ENCODE data around the gene PDCD10. TPM values are rescaled to one million over a fixed set of nuclear protein-coding genes. Genes with fewer than 3 reads are reported as not detected.

The PDCD10 gene
- total RNA-seq, 4 donors from 2014 or later, result 39.6 to 63.5 (median 48.9) TPM

GRCh38 chr3:167728176-167728575 is 6.5 kb downstream of the PDCD10 start:
- no peak for DNase-seq (ENCODE audit: low spot score in 2 of 2)
- 40 to 48% methylated on average over 3 of the region's 3 CpGs for WGBS, 2 donors

GRCh38 chr3:167723872-167724271 is 10.8 kb downstream of the PDCD10 start:
- intact Hi-C loops (cut with DNase I; ENCODE audit: low total_unique reads), result no loop called here
- TF ChIP-seq POLR2A (IDR thresholded peaks at IDR 0.05) (no peak), CTCF (IDR thresholded peaks at IDR 0.05) (no peak)
- no peak overlapping the region for H3K4me3 ChIP-seq (ENCODE audit: low read depth, poor library complexity, severe bottlenecking)
- 61 to 64% methylated on average over 3 of the region's 3 CpGs for WGBS, 2 donors
- DNase-seq (ENCODE audit: low spot score in 2 of 2), result no peak

More at GRCh38 chr3:167728176-167728575, 6.5 kb downstream of the PDCD10 start:
- TF ChIP-seq POLR2A (IDR thresholded peaks at IDR 0.05) (no peak), CTCF (IDR thresholded peaks at IDR 0.05) (no peak)
- intact Hi-C loops (cut with DNase I; ENCODE audit: low total_unique reads), result no loop called here
- no peak overlapping the region for H3K4me3 ChIP-seq (ENCODE audit: low read depth, poor library complexity, severe bottlenecking)

- intact Hi-C loops (cut with DNase I; ENCODE audit: low total_unique reads), result no loop called here
- DNase-seq (ENCODE audit: low spot score in 2 of 2), result no peak
- H3K4me3 ChIP-seq (ENCODE audit: low read depth, poor library complexity, severe bottlenecking), result no peak overlapping the region
- WGBS, 2 donors, result 90 to 93% methylated on average over 4 of the region's 4 CpGs
- no peak for TF ChIP-seq CTCF (IDR thresholded peaks at IDR 0.05)
- TF ChIP-seq POLR2A (IDR thresholded peaks at IDR 0.05), result no peak
Observed at GRCh38 chr3:167723025-167723512, 11.6 kb downstream of the PDCD10 start.

GRCh38 chr3:167718582-167718981 is 16.1 kb downstream of the PDCD10 start:
- no peak for TF ChIP-seq CTCF (IDR thresholded peaks at IDR 0.05)
- TF ChIP-seq POLR2A (IDR thresholded peaks at IDR 0.05), result no peak
- H3K4me3 ChIP-seq (ENCODE audit: low read depth, poor library complexity, severe bottlenecking), result no peak overlapping the region
- no peak for DNase-seq (ENCODE audit: low spot score in 2 of 2)
- WGBS, 2 donors, result 91 to 100% methylated on average over 1 of the region's 1 CpG
- intact Hi-C loops (cut with DNase I; ENCODE audit: low total_unique reads), result no loop called here

GRCh38 chr3:167716920-167717319 is 17.8 kb downstream of the PDCD10 start:
- 40 to 89% methylated on average over 2 of the region's 2 CpGs for WGBS, 2 donors
- no peak overlapping the region for H3K4me3 ChIP-seq (ENCODE audit: low read depth, poor library complexity, severe bottlenecking)
- DNase-seq (ENCODE audit: low spot score in 2 of 2), result no peak
- intact Hi-C loops (cut with DNase I; ENCODE audit: low total_unique reads), result no loop called here
- TF ChIP-seq POLR2A (IDR thresholded peaks at IDR 0.05) (no peak), CTCF (IDR thresholded peaks at IDR 0.05) (no peak)

- DNase-seq (ENCODE audit: low spot score in 2 of 2), result no peak
- intact Hi-C loops (cut with DNase I; ENCODE audit: low total_unique reads), result no loop called here
- TF ChIP-seq POLR2A (IDR thresholded peaks at IDR 0.05) (no peak), CTCF (IDR thresholded peaks at IDR 0.05) (no peak)
- WGBS, 2 donors, result 95 to 100% methylated on average over 1 of the region's 1 CpG
- H3K4me3 ChIP-seq (ENCODE audit: low read depth, poor library complexity, severe bottlenecking), result no peak overlapping the region
Observed at GRCh38 chr3:167714871-167715270, 19.8 kb downstream of the PDCD10 start.

Measured in lower leg skin (tissue), 4 donors.